Prostate gland (tissue), 2 donors: ENCODE measurements around the gene ACRBP.

Experiments used
- CTCF ChIP-seq, 4 experiments: fragments of 200-600 bp in 2 of 4; fragments of 450-650 bp in 2 of 4; sonication (generic) in 2 of 4; IDR thresholded peaks; 1 replicate in 3 of 4; 2 replicates in 1 of 4; pipeline ENCODE4 v1.5.1; 2016 to 2019; ENCODE audit warnings: antibody characterized with exemption in 4 of 4, mild to moderate bottlenecking in 2 of 4, moderate library complexity in 2 of 4
- POLR2A ChIP-seq: fragments of 450-650 bp; IDR thresholded peaks from one replicate; pipeline ENCODE4 v1.6.1; 2016; ENCODE audit warnings: antibody characterized with exemption, mild to moderate bottlenecking
- POLR2AphosphoS5 ChIP-seq: sonication (generic); formaldehyde crosslinking; IDR thresholded peaks from one replicate; pipeline ENCODE4 v1.6.1; 2017; ENCODE audit warnings: antibody characterized with exemption

GRCh38 chr12:6638305-6638704 lies 8.9 kb downstream of the ACRBP start:
- TF ChIP-seq CTCF (IDR thresholded peaks at IDR 0.05) (no peak), POLR2A (no peak), POLR2AphosphoS5 (no peak)
